Effector memory CD4-positive, alpha-beta T cell (primary cell): ENCODE measurements around the gene TTN.

Experiments used
- DNase-seq, 3 donors: peaks; one replicate each; pipeline ENCODE4 v3.0.0-alpha.2; 2020
- H3K27ac ChIP-seq: 2 replicates; pipeline ENCODE4 v1.7.0; 2013; ENCODE audit warnings: mild to moderate bottlenecking, low read length, moderate library complexity; ENCODE audit not compliant: insufficient read depth, poor library complexity, severe bottlenecking
- H3K27me3 ChIP-seq: replicated peaks from 2 replicates; pipeline ENCODE4 v1.7.0; 2013; ENCODE audit warnings: mild to moderate bottlenecking, low read length; ENCODE audit not compliant: insufficient read depth, control insufficient read depth, poor library complexity, severe bottlenecking
- H3K36me3 ChIP-seq: 2 replicates; pipeline ENCODE4 v1.7.0; 2013; ENCODE audit warnings: mild to moderate bottlenecking, low read length, moderate library complexity; ENCODE audit not compliant: control insufficient read depth, insufficient read depth
- H3K4me1 ChIP-seq: 2 replicates; pipeline ENCODE4 v1.7.0; 2013; ENCODE audit warnings: low read length, mild to moderate bottlenecking; ENCODE audit not compliant: control insufficient read depth, insufficient read depth, poor library complexity, severe bottlenecking
- H3K4me3 ChIP-seq: 2 replicates; pipeline ENCODE4 v1.7.0; 2013; ENCODE audit warnings: low read length, low read depth, mild to moderate bottlenecking; ENCODE audit not compliant: insufficient read depth, poor library complexity, severe bottlenecking
- H3K9me3 ChIP-seq: 2 replicates; pipeline ENCODE4 v1.7.0; 2013; ENCODE audit warnings: mild to moderate bottlenecking, low read length, moderate library complexity; ENCODE audit not compliant: control insufficient read depth

The TTN gene

GRCh38 chr2:178722296-178722695 is 84.9 kb downstream of the TTN start:
- Histone ChIP-seq H3K36me3 (no peaks in the 10 kb centered on the region), H3K27me3 (no peaks in the 10 kb centered on the region), H3K27ac (no peak overlapping the region), H3K4me3 (no peak overlapping the region), H3K9me3 (no peaks in the 10 kb centered on the region), H3K4me1 (no peaks in the 10 kb centered on the region)
- DNase-seq: no peak

- Histone ChIP-seq H3K27ac (no peak overlapping the region), H3K27me3 (no peaks in the 10 kb centered on the region), H3K4me1 (no peaks in the 10 kb centered on the region), H3K9me3 (no peaks in the 10 kb centered on the region), H3K4me3 (no peak overlapping the region), H3K36me3 (no peaks in the 10 kb centered on the region)
- no peak for DNase-seq
These were observed 88.2 kb downstream of the TTN start for GRCh38 chr2:178718988-178719387.

GRCh38 chr2:178718283-178718682 is 88.9 kb downstream of the TTN start:
- no peaks in the 10 kb centered on the region for H3K36me3 ChIP-seq
- H3K27ac ChIP-seq: no peak overlapping the region
- no peaks in the 10 kb centered on the region for H3K9me3 ChIP-seq
- no peak for DNase-seq
- H3K4me1 ChIP-seq: no peaks in the 10 kb centered on the region
- H3K4me3 ChIP-seq: no peak overlapping the region
- no peaks in the 10 kb centered on the region for H3K27me3 ChIP-seq

DNA sequence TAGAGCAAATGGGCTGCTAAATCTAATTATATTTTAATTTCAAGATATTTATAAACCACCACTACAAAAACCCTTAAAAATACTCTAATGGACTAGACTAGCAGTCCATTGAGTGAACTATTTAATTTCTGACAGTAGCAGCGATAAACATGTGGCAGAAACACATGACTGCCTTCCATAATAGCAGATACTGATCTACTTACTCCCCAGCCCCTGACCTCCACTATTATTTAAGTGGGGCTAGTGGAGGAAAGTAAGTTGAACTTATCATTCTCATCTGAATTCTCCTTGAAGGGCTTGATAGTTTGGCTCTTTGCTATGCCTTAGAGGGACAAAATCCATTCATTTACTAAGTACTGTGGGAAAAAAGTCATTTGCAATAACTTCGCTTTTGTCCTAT is 90.8 kb downstream of the TTN start:
- Histone ChIP-seq H3K36me3 (no peaks in the 10 kb centered on the region), H3K27me3 (no peaks in the 10 kb centered on the region), H3K4me1 (no peaks in the 10 kb centered on the region), H3K27ac (no peak overlapping the region), H3K4me3 (no peak overlapping the region), H3K9me3 (no peaks in the 10 kb centered on the region)
- no peak for DNase-seq

- no peak overlapping the region for H3K4me3 ChIP-seq
- no peak for DNase-seq
These were observed 91.9 kb downstream of the TTN start for GRCh38 chr2:178715366-178715765.

DNA sequence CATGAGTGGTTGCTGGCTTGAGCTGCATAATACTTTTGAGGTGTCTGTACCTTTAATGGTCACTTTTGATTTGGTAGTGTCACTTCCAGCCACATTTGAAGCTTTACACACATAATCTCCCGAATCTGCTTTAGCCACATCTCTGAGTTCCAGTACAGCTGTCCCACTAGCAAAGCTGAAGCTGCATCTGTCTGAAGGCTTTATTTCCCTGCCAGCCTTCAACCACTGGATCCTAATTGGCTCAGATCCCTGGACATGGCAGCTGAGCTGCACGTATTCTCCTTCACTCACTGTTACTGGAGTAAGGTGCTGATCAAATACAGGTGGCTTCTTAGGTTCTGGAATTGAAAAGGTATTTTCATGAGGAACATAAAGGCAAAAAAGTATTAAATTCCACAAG is 99.7 kb downstream of the TTN start:
- Histone ChIP-seq H3K36me3 (no peaks in the 10 kb centered on the region), H3K9me3 (no peaks in the 10 kb centered on the region), H3K4me3 (no peak overlapping the region), H3K4me1 (no peaks in the 10 kb centered on the region), H3K27ac (no peak overlapping the region), H3K27me3 (no peaks in the 10 kb centered on the region)
- DNase-seq: no peak

More at GRCh38 chr2:178715366-178715765, 91.9 kb downstream of the TTN start:
- no peak overlapping the region for H3K27ac ChIP-seq
- no peaks in the 10 kb centered on the region for H3K9me3 ChIP-seq
- H3K4me1 ChIP-seq: no peaks in the 10 kb centered on the region
- H3K36me3 ChIP-seq: no peaks in the 10 kb centered on the region
- no peaks in the 10 kb centered on the region for H3K27me3 ChIP-seq

DNA sequence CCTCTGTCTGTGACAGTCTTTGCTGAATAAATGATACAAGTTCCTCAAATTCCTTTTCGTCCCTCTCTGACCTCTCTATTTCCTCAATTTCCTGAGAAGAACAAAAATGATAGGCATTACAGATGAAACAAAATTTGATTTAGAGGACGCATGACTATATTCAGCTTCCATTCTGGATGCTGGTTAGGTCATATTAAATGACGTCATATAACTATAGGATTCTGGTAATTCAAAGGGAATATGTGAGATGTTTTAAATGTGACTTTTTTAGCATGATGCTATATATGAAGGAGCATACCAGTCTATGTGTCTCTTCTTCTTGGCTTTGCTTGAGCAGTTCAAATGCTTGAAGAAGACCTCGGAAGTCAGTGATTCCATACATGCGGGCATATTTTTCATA is 102.3 kb downstream of the TTN start:
- Histone ChIP-seq H3K4me3 (no peak overlapping the region), H3K9me3 (no peaks in the 10 kb centered on the region), H3K27ac (no peak overlapping the region), H3K36me3 (no peaks in the 10 kb centered on the region), H3K27me3 (no peaks in the 10 kb centered on the region), H3K4me1 (no peaks in the 10 kb centered on the region)
- no peak for DNase-seq

- no peaks in the 10 kb centered on the region for H3K36me3 ChIP-seq
- DNase-seq: no peak
- no peak overlapping the region for H3K4me3 ChIP-seq
- H3K27me3 ChIP-seq: no peaks in the 10 kb centered on the region
- no peaks in the 10 kb centered on the region for H3K9me3 ChIP-seq
- H3K4me1 ChIP-seq: no peaks in the 10 kb centered on the region
- no peak overlapping the region for H3K27ac ChIP-seq
These were observed 104.9 kb downstream of the TTN start for GRCh38 chr2:178702361-178702760.

GRCh38 chr2:178700922-178701342 is 106.3 kb downstream of the TTN start:
- DNase-seq: no peak
- Histone ChIP-seq H3K36me3 (no peaks in the 10 kb centered on the region), H3K4me1 (no peaks in the 10 kb centered on the region), H3K9me3 (no peaks in the 10 kb centered on the region), H3K4me3 (no peak overlapping the region), H3K27me3 (no peaks in the 10 kb centered on the region), H3K27ac (no peak overlapping the region)

DNA sequence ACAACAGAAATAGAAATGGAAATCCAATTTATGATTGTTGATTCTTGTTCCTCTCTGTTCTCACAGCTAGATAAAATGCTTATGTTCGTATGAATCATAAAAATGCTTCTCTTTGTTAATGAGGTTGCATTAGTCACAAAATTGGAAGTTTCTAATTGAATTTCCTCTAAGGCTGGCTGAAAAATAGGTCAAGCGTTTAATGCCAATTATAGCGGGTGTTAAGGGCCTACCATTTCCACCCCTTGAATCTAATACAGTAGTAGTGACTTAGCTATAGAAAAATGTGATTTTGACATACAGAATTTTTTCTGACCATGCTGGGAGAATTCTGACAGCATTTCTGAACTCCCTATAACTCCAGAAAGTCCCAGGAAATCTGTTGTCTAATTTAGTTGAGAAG is 107.1 kb downstream of the TTN start:
- Histone ChIP-seq H3K27ac (no peak overlapping the region), H3K4me3 (no peak overlapping the region), H3K36me3 (no peaks in the 10 kb centered on the region), H3K27me3 (no peaks in the 10 kb centered on the region), H3K9me3 (no peaks in the 10 kb centered on the region), H3K4me1 (no peaks in the 10 kb centered on the region)
- no peak for DNase-seq

DNA sequence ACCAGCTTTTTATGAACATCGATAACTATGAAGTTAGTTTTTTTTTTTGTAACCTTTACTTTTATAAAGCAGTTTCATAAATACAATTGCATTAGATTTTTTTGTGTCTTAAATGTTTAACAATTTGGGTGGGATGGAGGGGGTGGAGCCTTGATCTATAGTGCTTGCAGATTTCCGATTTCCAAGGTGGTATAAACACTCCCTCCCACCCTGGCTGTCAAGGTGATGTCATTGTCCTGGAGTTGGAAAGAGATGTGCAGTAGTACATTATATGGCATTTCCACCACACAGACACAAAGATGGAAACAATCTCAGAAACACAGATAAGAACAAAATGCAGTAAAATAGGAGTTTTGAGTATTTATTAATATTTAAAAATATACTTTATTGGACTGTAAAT is 114.4 kb downstream of the TTN start:
- H3K27ac ChIP-seq: no peak overlapping the region
- no peak for DNase-seq
- H3K9me3 ChIP-seq: no peaks in the 10 kb centered on the region
- no peak overlapping the region for H3K4me3 ChIP-seq
- H3K27me3 ChIP-seq: no peaks in the 10 kb centered on the region
- H3K4me1 ChIP-seq: no peaks in the 10 kb centered on the region
- H3K36me3 ChIP-seq: no peaks in the 10 kb centered on the region
